Measurements from ENCODE around the gene ITGA7.
A peak's percentile ranks its signal among the peaks of the same experiment; 100 is the strongest.

ITGA7 gene

DNA sequence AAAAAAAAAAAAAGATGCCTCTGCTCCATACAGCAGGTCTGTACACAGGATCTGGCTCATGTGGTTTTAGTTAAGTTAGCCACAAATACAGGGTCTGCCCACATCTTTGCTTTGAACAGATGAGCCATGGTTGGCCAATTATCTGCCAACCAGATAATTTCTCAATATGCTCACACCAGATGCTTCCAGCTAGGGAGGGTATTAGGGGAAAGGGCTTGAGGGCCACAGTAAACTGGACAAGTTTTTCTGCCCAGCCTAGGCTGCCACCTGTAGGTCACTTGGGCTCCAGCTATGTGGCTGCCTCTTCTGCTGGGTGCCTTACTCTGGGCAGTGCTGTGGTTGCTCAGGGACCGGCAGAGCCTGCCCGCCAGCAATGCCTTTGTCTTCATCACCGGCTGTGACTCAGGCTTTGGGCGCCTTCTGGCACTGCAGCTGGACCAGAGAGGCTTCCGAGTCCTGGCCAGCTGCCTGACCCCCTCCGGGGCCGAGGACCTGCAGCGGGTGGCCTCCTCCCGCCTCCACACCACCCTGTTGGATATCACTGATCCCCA, 13.3 kb upstream of the ITGA7 start:
- H3K27ac ChIP-seq = peak overlapping the region; percentile 49
- DNase-seq (ENCODE audit: low read depth, low spot score) = no peak

DNA sequence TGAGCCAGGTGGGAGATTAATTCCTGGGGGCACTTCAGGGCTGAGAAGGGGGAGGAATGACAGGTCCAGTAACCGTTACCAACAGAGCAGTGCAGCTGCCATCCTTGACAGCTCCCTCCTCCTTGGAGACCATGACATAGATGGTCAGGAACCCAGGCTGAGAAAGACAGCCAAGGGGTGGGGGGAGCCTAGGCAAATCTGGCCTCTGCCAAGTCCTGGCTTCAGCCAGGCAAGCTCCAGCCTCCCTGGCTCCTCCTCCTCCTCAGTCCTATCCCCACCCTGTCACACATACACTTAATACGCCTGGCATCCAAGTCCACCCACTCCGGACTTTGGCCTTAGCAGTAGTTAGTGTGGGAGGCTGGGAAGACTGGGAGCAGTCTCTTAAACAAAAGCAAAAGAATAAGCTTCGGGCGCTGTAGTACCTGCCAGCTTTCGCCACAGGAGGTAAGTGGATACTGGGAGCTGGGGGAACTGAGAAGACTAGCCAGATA, 12.4 kb upstream of the ITGA7 start, which contains the start of gene RDH5:
Gene RDH5 (plus strand): TSS at position 323 of the 494 bp plus-strand sequence. CDS start 792 bp downstream, outside the sequence.
- H3K27ac ChIP-seq = peak within 1 kb of the TSS; percentile 49
- DNase-seq (ENCODE audit: low read depth, low spot score) = no peak

DNA sequence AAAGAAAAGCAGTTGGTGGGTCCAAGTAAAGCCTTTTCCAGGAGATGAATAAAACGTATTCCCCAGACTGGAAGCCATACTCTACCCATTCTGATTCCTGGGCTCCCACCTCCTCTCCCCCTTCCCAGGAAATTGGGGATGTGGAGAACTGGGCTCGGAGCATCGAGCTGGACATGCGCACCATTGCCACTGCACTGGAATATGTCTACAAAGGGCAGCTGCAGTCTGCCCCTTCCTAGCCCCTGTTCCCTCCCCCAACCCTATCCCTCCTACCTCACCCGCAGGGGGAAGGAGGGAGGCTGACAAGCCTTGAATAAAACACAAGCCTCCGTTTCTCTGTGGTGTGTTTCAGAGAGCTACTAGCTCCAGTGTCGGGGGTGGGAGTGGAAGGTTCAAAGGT, 11.7 kb upstream of the ITGA7 start:
- no peak for DNase-seq (ENCODE audit: low read depth, low spot score)
- H3K27ac ChIP-seq = no peak overlapping the region

DNA sequence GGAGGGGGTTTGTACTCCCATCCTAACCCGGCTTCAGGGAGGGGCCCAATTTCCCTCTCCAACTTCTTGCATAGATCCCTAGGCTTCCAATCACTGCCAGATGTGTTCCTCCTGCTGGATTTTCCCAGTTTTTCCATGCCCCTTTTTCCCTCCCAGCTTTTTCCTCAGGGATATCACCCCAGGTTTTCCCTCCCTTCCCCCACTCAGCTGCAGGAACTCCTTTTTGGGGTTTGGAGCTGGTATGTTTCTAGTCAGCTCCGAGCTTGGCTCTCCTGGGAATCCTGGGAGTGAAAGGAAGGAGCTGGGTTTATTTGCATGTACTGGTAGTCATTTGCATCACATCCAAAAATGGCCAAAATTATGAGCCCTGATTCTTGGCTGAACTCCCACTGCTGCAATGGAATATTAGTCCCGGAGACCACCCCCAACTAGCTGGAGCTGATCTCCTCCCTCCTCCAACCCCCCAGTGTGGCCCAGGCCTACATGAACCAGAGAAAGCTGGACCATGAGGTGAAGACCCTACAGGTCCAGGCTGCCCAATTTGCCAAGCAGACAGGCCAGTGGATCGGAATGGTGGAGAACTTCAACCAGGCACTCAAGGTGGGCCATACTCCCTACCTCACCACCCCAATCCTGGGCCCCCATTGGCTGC, 11.0 kb upstream of the ITGA7 start:
- no peak for DNase-seq (ENCODE audit: low read depth, low spot score)
- no peak overlapping the region for H3K27ac ChIP-seq

DNA sequence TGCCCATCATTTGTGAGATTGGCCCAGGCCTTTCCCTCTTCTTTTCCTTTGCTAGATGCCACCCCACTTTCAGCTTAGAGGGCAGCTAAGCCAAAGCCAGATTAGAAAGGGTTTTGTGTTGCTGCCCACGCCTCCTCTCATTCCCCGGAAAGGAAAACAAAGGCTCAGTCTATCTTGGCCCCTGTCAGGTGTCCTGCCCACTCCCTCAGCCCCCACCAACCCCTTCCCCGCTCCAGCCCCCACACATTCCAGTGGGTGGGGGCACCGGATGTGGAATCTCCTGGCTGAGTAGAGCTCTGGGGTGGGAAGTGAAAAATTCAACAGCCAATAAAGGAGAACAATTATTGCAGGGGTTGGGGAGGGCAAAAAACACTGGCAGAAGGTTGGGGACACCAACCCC, 10.3 kb upstream of the ITGA7 start:
- no peak for DNase-seq (ENCODE audit: low read depth, low spot score)
- peak overlapping the region; percentile 91 for H3K27ac ChIP-seq

DNA sequence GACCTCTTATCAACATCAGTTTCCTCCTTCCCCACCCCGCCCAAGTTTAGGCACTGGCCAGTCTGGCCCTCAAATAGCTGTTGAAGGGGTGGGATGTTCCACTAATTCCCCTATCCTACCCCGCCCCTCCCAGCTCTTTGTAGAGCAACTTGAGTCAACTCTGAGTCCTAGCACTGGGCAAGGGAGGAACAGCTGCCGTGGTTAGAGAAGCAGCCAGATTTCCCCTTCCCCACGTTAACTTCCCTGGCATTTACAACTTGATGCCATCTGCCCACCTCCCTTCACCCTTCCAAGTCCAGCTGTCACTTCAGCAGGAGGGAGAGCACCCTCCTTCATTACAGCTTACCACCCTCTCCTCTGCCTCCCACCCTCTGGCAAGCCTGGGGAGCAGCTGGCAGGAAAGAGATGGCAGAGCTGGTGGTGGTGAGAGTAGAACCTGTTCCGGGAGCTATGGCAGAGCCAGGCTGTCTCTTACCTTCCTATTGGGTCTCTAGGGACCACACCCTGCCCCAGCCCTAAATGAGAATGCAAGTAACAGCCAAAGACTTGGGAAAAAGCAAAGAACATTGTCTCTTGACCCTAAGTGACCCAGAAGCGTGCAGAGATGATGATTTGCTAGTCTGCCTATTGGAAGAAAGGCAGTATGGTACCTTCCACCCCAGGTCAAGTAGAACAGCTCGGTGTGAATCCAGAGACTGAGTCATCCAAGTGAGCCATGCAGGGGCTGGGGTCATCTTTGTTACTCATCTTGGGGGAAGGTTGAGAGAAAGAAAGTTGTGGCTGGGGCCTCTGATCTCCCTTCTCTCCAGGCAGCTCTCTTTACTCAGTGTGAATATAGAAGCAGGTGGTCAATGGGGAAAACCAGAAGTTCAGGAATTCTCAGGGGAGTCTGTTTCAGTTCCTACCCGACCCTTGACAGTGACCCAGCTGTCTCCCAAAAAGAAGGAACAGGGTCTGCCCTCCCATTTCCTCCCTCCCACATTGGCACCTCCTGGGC, 9.6 kb upstream of the ITGA7 start:
- no peak for DNase-seq (ENCODE audit: low read depth, low spot score)
- H3K27ac ChIP-seq = peak overlapping the region; percentile 91

DNA sequence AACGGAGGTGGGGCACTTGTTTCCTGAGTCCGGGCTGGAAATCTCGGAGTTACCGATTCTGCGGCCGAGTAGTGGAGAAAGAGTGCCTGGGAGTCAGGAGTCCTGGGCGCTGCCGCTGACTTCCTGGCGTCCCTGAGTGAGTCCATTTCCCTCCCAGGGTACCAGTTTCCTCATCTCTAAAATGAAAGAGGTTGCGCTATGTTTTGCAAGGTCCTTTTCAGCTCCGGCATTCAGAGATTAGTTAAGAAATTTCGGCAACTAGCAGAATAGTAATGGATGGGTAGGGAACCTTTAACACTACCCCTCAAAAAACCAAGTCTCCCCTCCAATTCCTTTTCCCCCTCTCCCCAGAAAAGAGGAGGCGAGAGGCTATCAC, 8.9 kb upstream of the ITGA7 start:
- peak overlapping the region; percentile 91 for H3K27ac ChIP-seq
- DNase-seq (ENCODE audit: low read depth, low spot score) = no peak

DNA sequence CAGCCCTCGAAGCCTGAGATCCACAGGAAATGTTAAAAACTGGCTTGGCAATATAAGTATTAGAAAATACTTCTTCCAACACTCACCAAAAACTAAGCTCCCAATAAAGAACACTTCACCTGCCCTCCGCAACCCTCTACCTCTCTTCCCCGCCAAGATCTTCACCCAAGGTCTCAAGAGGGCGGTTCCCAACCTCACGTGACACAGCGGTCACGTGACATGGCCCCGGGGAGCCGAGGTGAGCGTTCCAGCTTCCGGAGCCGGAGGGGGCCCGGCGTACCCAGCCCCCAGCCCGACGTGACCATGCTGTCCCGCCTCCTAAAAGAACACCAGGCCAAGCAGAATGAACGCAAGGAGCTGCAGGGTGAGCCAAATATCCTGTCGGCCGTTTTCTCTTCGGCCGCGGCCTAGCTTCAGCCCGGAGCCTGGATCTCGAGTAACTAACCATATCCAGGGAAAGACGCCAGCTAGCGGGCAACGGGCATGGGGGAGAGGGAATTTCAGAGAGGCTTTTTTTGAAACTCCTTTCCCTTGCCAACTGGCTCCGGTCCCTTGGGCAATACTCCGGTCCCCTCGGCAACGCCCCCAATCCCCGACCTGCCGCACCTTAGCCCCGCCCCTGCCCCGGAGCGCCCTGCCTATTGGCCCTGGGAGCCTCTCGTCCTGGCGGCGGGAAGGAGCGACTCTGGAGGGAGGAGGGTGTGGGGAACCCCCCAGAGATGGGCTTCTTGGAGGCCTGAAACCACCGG, 8.3 kb upstream of the ITGA7 start, which contains the start of gene BLOC1S1:
Gene BLOC1S1 (plus strand): TSS at position 214 of the 749 bp plus-strand sequence. CDS start 6 bp downstream, at position 220.
- peak within 1 kb of the TSS; percentile 91 for H3K27ac ChIP-seq
- no peak for DNase-seq (ENCODE audit: low read depth, low spot score)

DNA sequence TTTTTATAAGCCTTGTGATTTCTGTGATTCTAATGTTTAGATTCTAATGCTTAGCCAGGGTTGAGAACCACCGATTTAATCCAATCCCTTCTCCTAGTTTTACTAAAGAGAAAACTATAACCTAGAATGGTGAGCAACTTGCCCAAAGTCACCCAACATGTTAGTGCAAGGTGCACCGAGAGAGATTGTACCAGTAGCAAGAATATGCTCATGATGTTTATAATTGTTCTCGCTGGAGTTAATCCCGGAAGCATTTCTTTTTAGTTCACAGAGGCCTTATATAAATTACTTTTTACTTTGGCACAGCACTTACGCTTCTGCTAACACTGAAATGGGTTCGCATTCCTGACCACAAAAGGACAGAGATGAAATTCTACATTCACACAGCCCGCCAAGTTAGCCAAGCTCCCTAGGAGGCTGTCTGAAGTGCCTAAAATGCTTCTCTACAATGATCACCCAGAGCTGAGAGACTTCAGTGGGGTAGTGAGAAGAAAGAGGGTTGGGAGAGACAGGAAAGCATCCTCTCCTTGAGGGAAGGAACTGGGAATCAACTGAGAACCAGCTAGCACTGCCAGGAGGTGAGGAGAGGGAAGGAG, 7.6 kb upstream of the ITGA7 start:
- peak overlapping the region; percentile 91 for H3K27ac ChIP-seq
- DNase-seq (ENCODE audit: low read depth, low spot score) = no peak

DNA sequence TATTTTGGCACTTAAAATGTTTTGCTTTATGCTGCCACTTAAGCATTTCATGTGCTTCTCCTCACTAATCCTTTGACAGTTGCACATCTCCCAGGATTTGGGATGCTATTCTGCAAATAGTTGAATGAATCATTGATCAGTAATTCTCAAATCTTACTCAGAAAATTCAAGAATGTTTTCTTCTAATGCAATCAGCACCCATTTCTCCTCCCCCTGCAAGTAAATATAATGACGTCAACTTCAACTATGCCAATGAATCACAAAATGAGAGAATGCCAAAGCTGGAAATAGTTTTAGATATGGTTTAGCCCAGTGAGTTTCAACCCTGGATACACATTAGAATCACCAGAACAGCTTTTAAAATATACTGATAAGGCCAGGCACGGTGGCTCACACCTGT, 6.0 kb upstream of the ITGA7 start:
- peak overlapping the region; percentile 66 for H3K27ac ChIP-seq
- DNase-seq (ENCODE audit: low read depth, low spot score) = no peak

DNA sequence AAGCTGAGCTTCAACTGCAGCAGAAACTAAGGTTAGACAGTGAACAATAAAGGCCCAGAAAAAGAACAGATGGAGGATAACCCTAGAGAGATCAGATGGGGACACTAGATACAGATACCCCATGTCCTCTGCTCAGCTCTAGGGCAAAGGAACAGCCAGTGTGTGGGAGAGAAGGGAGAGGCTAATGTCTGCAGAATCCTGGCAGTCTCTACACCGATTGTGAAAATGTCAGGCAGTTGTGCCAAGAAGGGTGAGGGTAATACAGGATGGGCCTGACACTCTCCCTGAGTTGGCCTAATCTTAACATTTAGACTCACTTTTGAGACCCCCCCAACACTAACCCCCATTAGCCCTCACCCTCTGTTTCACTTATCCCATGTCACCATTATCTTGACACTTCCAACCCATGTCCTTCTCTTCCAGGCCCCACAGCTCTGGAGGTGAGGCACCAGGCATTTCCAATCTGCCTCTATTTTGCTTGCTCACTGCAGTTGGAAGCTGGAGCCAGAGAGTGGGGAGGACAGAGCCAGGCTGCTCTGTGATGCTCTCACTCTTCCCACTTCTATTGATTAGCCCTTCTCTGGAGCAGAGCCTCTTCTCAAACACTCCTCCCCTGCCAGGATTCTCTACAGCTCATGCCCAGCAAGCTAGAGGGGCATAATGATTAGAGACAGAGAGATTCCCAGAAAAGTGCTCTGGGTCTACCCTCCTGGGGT, 5.2 kb upstream of the ITGA7 start:
- no peak for DNase-seq (ENCODE audit: low read depth, low spot score)
- H3K27ac ChIP-seq = no peak overlapping the region

DNA sequence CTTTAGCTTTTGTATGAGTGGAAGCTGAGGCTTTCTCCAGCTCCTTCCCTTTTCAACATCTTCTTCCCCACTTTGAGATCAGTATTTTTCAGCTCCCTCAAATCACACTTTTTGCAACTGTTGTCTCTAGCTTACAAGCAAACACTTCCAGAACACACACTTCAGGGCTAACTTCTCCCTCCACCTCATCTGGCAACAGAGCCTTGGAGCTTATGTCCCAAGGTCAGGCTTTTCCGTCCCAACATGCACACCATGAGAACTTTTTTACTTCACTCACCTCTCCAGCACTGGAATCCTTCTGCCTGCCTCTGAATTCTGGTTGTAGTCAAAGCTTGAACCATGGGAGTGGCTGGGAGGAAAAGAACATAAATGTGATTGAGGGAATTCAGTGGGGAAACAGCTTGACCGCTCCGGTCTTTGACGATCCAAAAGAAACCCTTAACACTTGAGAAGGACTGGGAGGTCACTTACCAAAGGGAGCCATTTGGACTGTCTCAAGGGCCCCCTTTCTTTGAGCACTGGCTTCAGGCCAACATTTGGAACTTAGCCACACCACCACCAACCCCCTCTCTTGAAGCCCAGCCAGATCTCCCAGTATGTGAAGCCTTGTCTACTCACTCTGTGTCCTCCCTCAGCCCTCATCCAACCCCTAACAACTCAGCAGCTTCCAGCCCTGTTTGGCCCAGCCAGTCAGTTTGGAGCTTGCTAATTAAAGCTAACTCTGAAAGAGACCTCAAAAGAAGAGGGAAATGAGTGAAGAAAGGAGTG, 4.3 kb upstream of the ITGA7 start:
- no peak overlapping the region for H3K27ac ChIP-seq
- no peak for DNase-seq (ENCODE audit: low read depth, low spot score)

DNA sequence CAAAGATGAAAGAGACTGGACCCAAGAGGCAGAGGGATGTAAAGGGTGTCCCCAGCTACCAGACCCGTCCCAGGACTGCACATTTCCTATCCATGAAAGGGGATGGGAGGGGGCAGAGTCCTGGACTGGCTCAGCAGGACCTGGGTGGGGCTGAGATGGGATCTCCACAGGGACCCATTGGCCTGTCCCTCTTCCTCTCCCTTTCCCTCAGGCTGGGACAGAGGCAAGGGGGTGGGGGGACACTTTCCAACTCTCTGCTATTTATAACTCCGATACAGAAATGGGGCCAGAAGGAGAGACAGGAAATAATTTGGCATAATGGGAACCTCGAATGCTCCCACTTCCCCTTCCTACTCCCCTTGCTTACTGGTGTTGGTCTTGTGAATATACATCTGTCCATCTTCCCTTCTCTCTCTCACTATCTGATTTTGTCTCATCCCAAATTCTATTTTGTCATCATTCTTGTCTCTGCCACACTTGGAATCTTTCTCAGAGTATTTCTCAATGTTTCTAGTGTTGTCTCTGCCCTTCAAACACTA, 1.1 kb upstream of the ITGA7 start:
- no peak for DNase-seq (ENCODE audit: low read depth, low spot score)
- H3K27ac ChIP-seq = no peak overlapping the region

DNA sequence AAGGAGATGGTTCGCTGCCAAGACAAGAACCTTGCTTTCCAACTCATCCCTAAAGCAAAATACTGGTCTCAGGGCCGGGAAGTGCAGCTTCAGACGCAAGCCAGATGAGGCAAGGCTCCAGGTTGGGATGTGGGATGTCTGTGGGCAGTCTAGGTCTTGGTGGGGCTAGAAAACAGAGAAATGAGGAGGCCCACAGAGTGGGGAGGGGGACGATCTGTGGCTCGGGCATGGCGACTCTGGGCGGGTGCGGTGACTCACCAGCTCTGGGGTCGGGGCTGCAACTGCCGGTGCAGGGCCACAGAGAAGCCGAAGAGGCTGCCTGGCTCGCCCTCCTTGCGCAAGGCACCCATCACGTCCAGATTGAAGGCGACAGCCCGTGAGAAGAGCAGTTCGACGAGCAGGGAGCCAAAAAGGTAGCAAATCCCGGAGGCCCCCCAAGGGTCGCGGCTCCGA, 459 bp downstream of the ITGA7 start:
- no peak overlapping the region for H3K27ac ChIP-seq
- DNase-seq (ENCODE audit: low read depth, low spot score) = no peak

DNA sequence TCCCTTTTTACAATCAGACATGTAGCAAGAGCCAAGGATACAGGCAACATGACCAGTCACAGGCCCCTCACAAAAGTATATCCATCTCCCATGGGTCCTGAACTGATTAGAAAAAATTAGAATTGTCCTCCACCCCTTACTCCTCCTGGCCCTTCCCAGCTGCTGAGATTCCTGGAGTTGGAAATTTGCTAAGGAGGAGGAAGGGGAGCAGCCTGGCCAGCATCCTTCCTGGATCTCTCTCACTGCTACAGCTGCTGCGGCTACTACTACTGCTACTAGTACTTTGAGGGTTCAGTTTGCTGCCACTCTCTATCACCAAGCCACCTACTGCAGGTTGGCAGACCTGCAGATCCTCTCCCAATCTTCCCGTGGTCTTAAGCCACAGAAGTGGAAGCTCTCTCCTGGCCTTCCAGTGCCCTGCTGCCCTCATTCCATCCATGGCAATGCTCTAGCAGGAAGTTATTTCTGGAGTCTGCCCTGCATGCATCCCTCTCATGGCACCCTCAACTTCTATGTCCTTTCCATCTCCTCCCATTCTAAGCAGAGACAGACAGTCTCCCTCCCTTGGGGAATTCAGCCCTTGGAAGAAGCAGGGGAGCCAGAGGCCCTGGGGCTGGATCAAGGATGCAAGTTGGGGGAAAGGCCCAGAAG, 1.0 kb downstream of the ITGA7 start:
- no peak overlapping the region for H3K27ac ChIP-seq
- no peak for DNase-seq (ENCODE audit: low read depth, low spot score)

DNA sequence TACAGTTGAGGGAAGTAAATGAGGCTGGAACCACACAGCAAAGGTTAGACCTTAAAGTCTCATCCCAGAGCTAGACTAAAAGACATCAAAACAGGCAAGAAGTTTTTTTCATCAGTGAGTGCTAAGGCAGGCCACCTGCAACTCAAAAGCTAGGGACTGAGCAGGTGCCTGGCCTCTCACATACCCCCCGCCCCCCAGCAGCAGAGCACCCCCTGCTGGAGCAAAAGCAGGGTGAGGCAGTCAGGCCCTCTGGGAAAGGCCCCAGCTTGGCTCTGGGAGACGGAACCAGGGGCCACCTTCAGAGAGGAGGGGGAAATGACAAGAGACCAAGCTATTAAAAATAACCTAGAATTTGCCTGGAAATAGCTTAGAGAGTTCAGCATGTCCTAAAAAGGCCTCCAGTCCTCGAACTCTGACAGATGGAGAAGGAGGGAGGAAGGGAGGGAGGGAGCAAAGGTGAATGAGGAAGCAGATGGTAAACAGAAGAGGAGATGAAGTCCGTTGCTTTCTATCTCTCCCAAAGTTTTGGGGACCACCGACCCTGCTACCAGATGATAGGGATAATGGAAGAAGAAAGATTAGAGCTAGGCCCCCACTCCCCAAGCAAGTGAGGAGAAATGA, 1.8 kb downstream of the ITGA7 start:
- no peak overlapping the region for H3K27ac ChIP-seq
- DNase-seq (ENCODE audit: low read depth, low spot score) = no peak
